ENCODE measurements around the gene BCL2L11. TPM values are rescaled to one million over a fixed set of nuclear protein-coding genes. Genes with fewer than 3 reads are reported as not detected.

The BCL2L11 gene
- total RNA-seq, 1 experiment from 2014 or later, result 21.2 TPM

- Histone ChIP-seq H2BK5ac (ENCODE audit: insufficient read length, low read length) (no peak overlapping the region), H4K20me1 (ENCODE audit: control insufficient read depth, insufficient read depth, insufficient read length) (no peaks in the 10 kb centered on the region)
Observed at GRCh38 chr2:111126581-111126980, 5.9 kb downstream of the BCL2L11 start.

More at GRCh38 chr2:111126581-111126980, 5.9 kb downstream of the BCL2L11 start:
- Histone ChIP-seq H2BK12ac (ENCODE audit: insufficient read length, low read depth, low read length) (no peak overlapping the region), H3K9me3 (ENCODE audit: control insufficient read depth, low read depth, low read length) (no peaks in the 10 kb centered on the region), H3K27me3 (ENCODE audit: insufficient read depth, low read length) (peaks cover 2% of the 10 kb centered on the region; the same call in 1 of the 2 replicates), H4K8ac (replicated peaks; ENCODE audit: insufficient read length, low read depth, low read length) (no peak overlapping the region), H2BK120ac (ENCODE audit: low read depth, low read length, poor library complexity, severe bottlenecking) (no peak overlapping the region), H4K91ac (ENCODE audit: insufficient read length, low read depth, low read length) (no peak overlapping the region), H2BK20ac (ENCODE audit: low read depth, low read length, poor library complexity, severe bottlenecking) (no peak overlapping the region), H3K14ac (ENCODE audit: insufficient read depth, low read length) (no peak overlapping the region), H3K4ac (ENCODE audit: low read depth, low read length) (no peak overlapping the region), H3K27ac (ENCODE audit: insufficient read length, low read depth, low read length) (no peak overlapping the region), H2BK15ac (ENCODE audit: low read depth, low read length) (no peak overlapping the region), H3K9ac (ENCODE audit: extremely low read depth, insufficient read length, low read length) (no peak overlapping the region), H3K23me2 (ENCODE audit: insufficient read length, low read depth, low read length, poor library complexity, severe bottlenecking) (peaks cover 7% of the 10 kb centered on the region), H3K4me1 (ENCODE audit: insufficient read depth, low read length) (no peaks in the 10 kb centered on the region), H3K79me2 (ENCODE audit: insufficient read depth, low read length) (no peaks in the 10 kb centered on the region), H2AFZ (ENCODE audit: low read length) (no peak overlapping the region), H4K5ac (ENCODE audit: insufficient read length, low read depth, low read length) (no peak overlapping the region), H3K56ac (ENCODE audit: insufficient read length, low read depth, low read length) (no peak overlapping the region), H3K18ac (ENCODE audit: insufficient read length, low read depth, low read length) (no peak overlapping the region), H3K4me2 (ENCODE audit: insufficient read depth, insufficient read length, low read length) (no peak overlapping the region), H3K23ac (ENCODE audit: insufficient read length, low read depth, low read length) (no peak overlapping the region), H3K79me1 (ENCODE audit: insufficient read depth, low read depth, low read length, poor library complexity, severe bottlenecking) (peaks cover 4% of the 10 kb centered on the region), H3T11ph (ENCODE audit: low read length) (no peak overlapping the region), H2AK5ac (ENCODE audit: insufficient read length, low read length) (no peak overlapping the region)
- Mint-ChIP-seq H3K36me3 (ENCODE audit: insufficient read depth in 1 of 3, low read depth in 3 of 3) (peaks cover 38 to 75% (median 67%) of the 10 kb centered on the region in 3 experiments), H3K9me3 (no peaks in the 10 kb centered on the region; a peak in 1 of 5 replicates), H3K27ac (no peak overlapping the region), H3K4me3 (no peak overlapping the region), H3K4me1 (peaks cover 5 to 12% of the 10 kb centered on the region in 2 experiments), H3K27me3 (ENCODE audit: low read depth) (peaks cover 4% of the 10 kb centered on the region)
- WGBS (ENCODE audit: extremely low coverage, insufficient read length, low lambda C conversion rate), result no CpG with 5 or more reads among the region's 1 CpG
- TF ChIP-seq, protein P1, sequence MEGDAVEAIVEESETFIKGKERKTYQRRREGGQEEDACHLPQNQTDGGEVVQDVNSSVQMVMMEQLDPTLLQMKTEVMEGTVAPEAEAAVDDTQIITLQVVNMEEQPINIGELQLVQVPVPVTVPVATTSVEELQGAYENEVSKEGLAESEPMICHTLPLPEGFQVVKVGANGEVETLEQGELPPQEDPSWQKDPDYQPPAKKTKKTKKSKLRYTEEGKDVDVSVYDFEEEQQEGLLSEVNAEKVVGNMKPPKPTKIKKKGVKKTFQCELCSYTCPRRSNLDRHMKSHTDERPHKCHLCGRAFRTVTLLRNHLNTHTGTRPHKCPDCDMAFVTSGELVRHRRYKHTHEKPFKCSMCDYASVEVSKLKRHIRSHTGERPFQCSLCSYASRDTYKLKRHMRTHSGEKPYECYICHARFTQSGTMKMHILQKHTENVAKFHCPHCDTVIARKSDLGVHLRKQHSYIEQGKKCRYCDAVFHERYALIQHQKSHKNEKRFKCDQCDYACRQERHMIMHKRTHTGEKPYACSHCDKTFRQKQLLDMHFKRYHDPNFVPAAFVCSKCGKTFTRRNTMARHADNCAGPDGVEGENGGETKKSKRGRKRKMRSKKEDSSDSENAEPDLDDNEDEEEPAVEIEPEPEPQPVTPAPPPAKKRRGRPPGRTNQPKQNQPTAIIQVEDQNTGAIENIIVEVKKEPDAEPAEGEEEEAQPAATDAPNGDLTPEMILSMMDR (conservative IDR thresholded peaks at IDR 0.05), result no peak
- DNase-seq, result no peak

Data from H9 (cell line).